Spleen (tissue), 7 donors: ENCODE data around the gene KCNQ5.

Source experiments
- POLR2A ChIP-seq, 3 donors: fragments of 450-650 bp; IDR thresholded peaks; one replicate each; pipeline ENCODE4 v1.5.1; 2017; ENCODE audit warnings: antibody characterized with exemption in 3 of 3, mild to moderate bottlenecking in 1 of 3
- POLR2AphosphoS5 ChIP-seq, 3 donors: sonication (generic); formaldehyde crosslinking; IDR thresholded peaks; one replicate each; pipeline ENCODE4 v1.5.1; 2017; ENCODE audit warnings: antibody characterized with exemption in 3 of 3
- TF ChIP-seq, protein P1 (sequence below), 11 experiments: fragments of 200-600 bp in 7 of 11; fragments of 450-650 bp in 4 of 11; sonication (generic) in 4 of 11; IDR thresholded peaks in 8 of 11; conservative IDR thresholded peaks in 3 of 11; 1 replicate in 7 of 11; 2 replicates in 4 of 11; pipeline versions ENCODE4 v1.4.0 to v1.8.0; 2016 to 2021; ENCODE audit warnings: antibody characterized with exemption in 11 of 11, inconsistent platforms in 4 of 11, mild to moderate bottlenecking in 1 of 11
- donor health status: DM: no; HTN: no; CAD: no; lungs with moderate emphysema.
- donor health status: DM: no; HTN: no; CAD: no.
- donor health status: DM: no; HTN: no; CAD: no.

DNA sequence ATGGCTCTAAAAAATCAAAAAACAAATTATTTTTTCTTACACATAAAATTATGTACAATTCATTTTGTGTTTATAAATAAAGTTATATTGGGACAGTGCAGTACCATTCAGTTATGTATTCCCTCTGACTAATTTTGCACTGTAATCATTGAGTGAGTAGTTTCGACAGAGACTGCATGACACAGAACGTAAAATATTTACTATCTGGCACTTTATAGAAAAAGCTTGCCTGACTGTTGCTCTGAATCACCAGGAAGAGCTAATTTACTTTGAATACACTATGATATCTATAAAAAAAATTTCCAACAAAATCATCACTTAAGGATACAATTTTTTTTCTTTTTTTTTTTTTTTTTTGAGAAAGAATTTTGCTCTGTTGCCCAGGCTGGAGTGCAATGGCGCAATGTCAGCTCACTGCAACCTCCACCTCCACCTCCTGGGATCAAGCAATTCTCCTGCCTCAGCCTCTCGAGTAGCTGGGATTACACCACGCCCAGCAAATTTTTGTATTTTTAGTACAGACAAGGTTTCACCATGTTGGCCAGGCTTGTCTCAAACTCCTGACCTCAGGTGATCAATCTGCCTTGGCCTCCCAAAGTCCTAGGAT, 614.4 kb downstream of the KCNQ5 start:
- TF ChIP-seq, protein P1, sequence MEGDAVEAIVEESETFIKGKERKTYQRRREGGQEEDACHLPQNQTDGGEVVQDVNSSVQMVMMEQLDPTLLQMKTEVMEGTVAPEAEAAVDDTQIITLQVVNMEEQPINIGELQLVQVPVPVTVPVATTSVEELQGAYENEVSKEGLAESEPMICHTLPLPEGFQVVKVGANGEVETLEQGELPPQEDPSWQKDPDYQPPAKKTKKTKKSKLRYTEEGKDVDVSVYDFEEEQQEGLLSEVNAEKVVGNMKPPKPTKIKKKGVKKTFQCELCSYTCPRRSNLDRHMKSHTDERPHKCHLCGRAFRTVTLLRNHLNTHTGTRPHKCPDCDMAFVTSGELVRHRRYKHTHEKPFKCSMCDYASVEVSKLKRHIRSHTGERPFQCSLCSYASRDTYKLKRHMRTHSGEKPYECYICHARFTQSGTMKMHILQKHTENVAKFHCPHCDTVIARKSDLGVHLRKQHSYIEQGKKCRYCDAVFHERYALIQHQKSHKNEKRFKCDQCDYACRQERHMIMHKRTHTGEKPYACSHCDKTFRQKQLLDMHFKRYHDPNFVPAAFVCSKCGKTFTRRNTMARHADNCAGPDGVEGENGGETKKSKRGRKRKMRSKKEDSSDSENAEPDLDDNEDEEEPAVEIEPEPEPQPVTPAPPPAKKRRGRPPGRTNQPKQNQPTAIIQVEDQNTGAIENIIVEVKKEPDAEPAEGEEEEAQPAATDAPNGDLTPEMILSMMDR (IDR thresholded peaks at IDR 0.05 in 8 of 11, conservative IDR thresholded peaks at IDR 0.05 in 3 of 11), result no peak
- no peak for TF ChIP-seq POLR2A (IDR thresholded peaks at IDR 0.05)
- no peak for TF ChIP-seq POLR2AphosphoS5 (IDR thresholded peaks at IDR 0.05)
